WTC11 (cell line): ENCODE data around the gene YAP1. TPM values are rescaled to one million over a fixed set of nuclear protein-coding genes. Genes with fewer than 3 reads are reported as not detected.

Source experiments
- ATAC-seq: fragments of 200-7000 bp; cut with Tn5 transposase; 2 replicates; pipeline ENCODE4 v1.10.0; 2021; ENCODE audit warnings: mild to moderate bottlenecking, moderate library complexity
- CTCF ChIA-PET: fragments of 300-600 bp; sonication (Branson Sonifier 250); formaldehyde crosslinking; loops from one replicate; lab custom pipeline; 2021; ENCODE audit warnings: antibody characterized with exemption; lab: Charles Lee
- POLR2A ChIA-PET: fragments of 350-600 bp; sonication (Branson Sonifier 250); formaldehyde crosslinking; loops from one replicate; lab custom pipeline; 2021; ENCODE audit warnings: antibody characterized with exemption; lab: Charles Lee
- DNase-seq: peaks from one replicate; pipeline ENCODE4 v3.0.0; 2021; ENCODE audit warnings: low spot score
- H3K27ac Mint-ChIP-seq: 2 replicates; pipeline ENCODE4 v1.8.0; 2021; ENCODE audit warnings: mixed read lengths
- H3K27me3 Mint-ChIP-seq: 2 replicates; pipeline ENCODE4 v1.8.0; 2021; ENCODE audit warnings: low read depth, mild to moderate bottlenecking, moderate library complexity, mixed read lengths
- H3K36me3 Mint-ChIP-seq: 2 replicates; pipeline ENCODE4 v1.8.0; 2021; ENCODE audit warnings: mixed read lengths
- H3K4me1 Mint-ChIP-seq: 2 replicates; pipeline ENCODE4 v1.8.0; 2022; ENCODE audit warnings: mixed read lengths
- H3K4me3 Mint-ChIP-seq: 2 replicates; pipeline ENCODE4 v1.8.0; 2021; ENCODE audit warnings: mild to moderate bottlenecking, moderate library complexity, mixed read lengths
- H3K9me3 Mint-ChIP-seq: 2 replicates; pipeline ENCODE4 v1.8.0; 2021; ENCODE audit warnings: mixed read lengths
- CREB1 ChIP-seq: sonication (generic); formaldehyde crosslinking; IDR thresholded peaks from 2 replicates; pipeline ENCODE4 v1.8.0; 2023; ENCODE audit warnings: mild to moderate bottlenecking, missing genetic modification reagents
- ELF4 ChIP-seq: sonication (generic); formaldehyde crosslinking; IDR thresholded peaks from 2 replicates; pipeline ENCODE4 v1.8.1; 2022; ENCODE audit warnings: low read depth, mild to moderate bottlenecking, moderate library complexity, missing genetic modification reagents
- NFATC4 ChIP-seq: fragments of 250-450 bp; sonication (Bioruptor Pico); IDR thresholded peaks from 2 replicates; pipeline ENCODE4 v1.9.0; 2021; ENCODE audit warnings: mild to moderate bottlenecking
- PREB ChIP-seq: sonication (generic); formaldehyde crosslinking; IDR thresholded peaks from 2 replicates; pipeline ENCODE4 v1.8.1; 2022; ENCODE audit warnings: mild to moderate bottlenecking, missing genetic modification reagents, moderate library complexity, borderline replicate concordance
- STAT6 ChIP-seq: sonication (generic); formaldehyde crosslinking; conservative IDR thresholded peaks from 2 replicates; pipeline ENCODE4 v1.8.1; 2023; ENCODE audit warnings: mild to moderate bottlenecking, low read depth, missing genetic modification reagents, moderate library complexity
- TCF7 ChIP-seq: sonication (generic); formaldehyde crosslinking; IDR thresholded peaks from 2 replicates; pipeline ENCODE4 v1.8.0; 2022; ENCODE audit warnings: mild to moderate bottlenecking, low read depth, missing genetic modification reagents, moderate library complexity
- ZNF138 ChIP-seq: sonication (generic); formaldehyde crosslinking; conservative IDR thresholded peaks from 2 replicates; pipeline ENCODE4 v1.8.1; 2022; ENCODE audit warnings: mild to moderate bottlenecking, moderate library complexity, missing genetic modification reagents
- ZNF281 ChIP-seq: sonication (generic); formaldehyde crosslinking; IDR thresholded peaks from 2 replicates; pipeline ENCODE4 v1.8.0; 2023; ENCODE audit warnings: mild to moderate bottlenecking, missing genetic modification reagents
- ZNF317 ChIP-seq: sonication (generic); formaldehyde crosslinking; IDR thresholded peaks from 2 replicates; pipeline ENCODE4 v1.8.1; 2023; ENCODE audit warnings: low read depth, mild to moderate bottlenecking, moderate library complexity, missing genetic modification reagents, borderline replicate concordance
- ZNF396 ChIP-seq: fragments of 250-450 bp; sonication (Bioruptor Pico); IDR thresholded peaks from 2 replicates; pipeline ENCODE4 v1.8.0; 2021; ENCODE audit warnings: mild to moderate bottlenecking, moderate library complexity, borderline replicate concordance
- ZNF512 ChIP-seq: sonication (generic); formaldehyde crosslinking; IDR thresholded peaks from 2 replicates; pipeline ENCODE4 v1.8.1; 2022; ENCODE audit warnings: missing genetic modification reagents, borderline replicate concordance
- ZSCAN18 ChIP-seq: fragments of 250-450 bp; sonication (Bioruptor Pico); IDR thresholded peaks from 2 replicates; pipeline ENCODE4 v2.1.2; 2022; ENCODE audit warnings: mild to moderate bottlenecking, moderate library complexity
- total RNA-seq: library from RNA; stranded (reverse); gene quantifications from 3 replicates; pipeline ENCODE4 v1.2.3, GENCODE V29; 2021
- TF ChIP-seq, protein P1 (sequence below): fragments of 250-450 bp; sonication (Bioruptor Pico); IDR thresholded peaks from 2 replicates; pipeline ENCODE4 v1.9.0; 2021; ENCODE audit warnings: mild to moderate bottlenecking, borderline replicate concordance

The YAP1 gene
- total RNA-seq, 1 experiment from 2014 or later, result 88.7 TPM

GRCh38 chr11:102062106-102062505 lies 48.1 kb upstream of the YAP1 start:
- no peaks in the 10 kb centered on the region for H3K36me3 Mint-ChIP-seq
- 0 out of 2 replicates have a peak, but pooled peaks cover 4% of the 10 kb centered on the region for H3K9me3 Mint-ChIP-seq
- DNase-seq (no peak), ATAC-seq (no peak)
- TF ChIP-seq ZNF138 (CRISPR knock-in tag) (no peak), STAT6 (CRISPR knock-in tag) (no peak), ZNF317 (CRISPR knock-in tag) (no peak), ELF4 (CRISPR knock-in tag) (no peak), NFATC4 (CRISPR knock-in tag) (no peak), TCF7 (CRISPR knock-in tag) (no peak), ZNF512 (CRISPR knock-in tag) (no peak), ZSCAN18 (CRISPR knock-in tag) (no peak), ZNF281 (no peak), PREB (CRISPR knock-in tag) (no peak), CREB1 (CRISPR knock-in tag) (no peak), ZNF396 (no peak)
- TF ChIP-seq, protein P1, sequence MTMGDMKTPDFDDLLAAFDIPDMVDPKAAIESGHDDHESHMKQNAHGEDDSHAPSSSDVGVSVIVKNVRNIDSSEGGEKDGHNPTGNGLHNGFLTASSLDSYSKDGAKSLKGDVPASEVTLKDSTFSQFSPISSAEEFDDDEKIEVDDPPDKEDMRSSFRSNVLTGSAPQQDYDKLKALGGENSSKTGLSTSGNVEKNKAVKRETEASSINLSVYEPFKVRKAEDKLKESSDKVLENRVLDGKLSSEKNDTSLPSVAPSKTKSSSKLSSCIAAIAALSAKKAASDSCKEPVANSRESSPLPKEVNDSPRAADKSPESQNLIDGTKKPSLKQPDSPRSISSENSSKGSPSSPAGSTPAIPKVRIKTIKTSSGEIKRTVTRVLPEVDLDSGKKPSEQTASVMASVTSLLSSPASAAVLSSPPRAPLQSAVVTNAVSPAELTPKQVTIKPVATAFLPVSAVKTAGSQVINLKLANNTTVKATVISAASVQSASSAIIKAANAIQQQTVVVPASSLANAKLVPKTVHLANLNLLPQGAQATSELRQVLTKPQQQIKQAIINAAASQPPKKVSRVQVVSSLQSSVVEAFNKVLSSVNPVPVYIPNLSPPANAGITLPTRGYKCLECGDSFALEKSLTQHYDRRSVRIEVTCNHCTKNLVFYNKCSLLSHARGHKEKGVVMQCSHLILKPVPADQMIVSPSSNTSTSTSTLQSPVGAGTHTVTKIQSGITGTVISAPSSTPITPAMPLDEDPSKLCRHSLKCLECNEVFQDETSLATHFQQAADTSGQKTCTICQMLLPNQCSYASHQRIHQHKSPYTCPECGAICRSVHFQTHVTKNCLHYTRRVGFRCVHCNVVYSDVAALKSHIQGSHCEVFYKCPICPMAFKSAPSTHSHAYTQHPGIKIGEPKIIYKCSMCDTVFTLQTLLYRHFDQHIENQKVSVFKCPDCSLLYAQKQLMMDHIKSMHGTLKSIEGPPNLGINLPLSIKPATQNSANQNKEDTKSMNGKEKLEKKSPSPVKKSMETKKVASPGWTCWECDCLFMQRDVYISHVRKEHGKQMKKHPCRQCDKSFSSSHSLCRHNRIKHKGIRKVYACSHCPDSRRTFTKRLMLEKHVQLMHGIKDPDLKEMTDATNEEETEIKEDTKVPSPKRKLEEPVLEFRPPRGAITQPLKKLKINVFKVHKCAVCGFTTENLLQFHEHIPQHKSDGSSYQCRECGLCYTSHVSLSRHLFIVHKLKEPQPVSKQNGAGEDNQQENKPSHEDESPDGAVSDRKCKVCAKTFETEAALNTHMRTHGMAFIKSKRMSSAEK (CRISPR knock-in tag), result no peak
- no peak overlapping the region for H3K27ac Mint-ChIP-seq
- no peak overlapping the region for H3K4me3 Mint-ChIP-seq
- POLR2A ChIA-PET, result no interaction called here
- H3K4me1 Mint-ChIP-seq, result no peaks in the 10 kb centered on the region
- H3K27me3 Mint-ChIP-seq, result no peaks in the 10 kb centered on the region
- CTCF ChIA-PET, result interaction anchor here (1.4 kb wide), 2 partner anchors 52 to 55 kb away, joined by 5 to 6 read pairs; no protein-coding TSS in a partner anchor
